Smooth muscle cell of the brain vasculature (primary cell): Measurements from ENCODE around the gene SBK2.

ENCODE experiments used
- DNase-seq: peaks from one replicate; pipeline ENCODE4 v3.0.0-alpha.2; 2012; ENCODE audit warnings: low read depth, low spot score

Gene SBK2

GRCh38 chr19:55486043-55486970 lies 50.6 kb downstream of the SBK2 start:
- no peak for DNase-seq

DNA sequence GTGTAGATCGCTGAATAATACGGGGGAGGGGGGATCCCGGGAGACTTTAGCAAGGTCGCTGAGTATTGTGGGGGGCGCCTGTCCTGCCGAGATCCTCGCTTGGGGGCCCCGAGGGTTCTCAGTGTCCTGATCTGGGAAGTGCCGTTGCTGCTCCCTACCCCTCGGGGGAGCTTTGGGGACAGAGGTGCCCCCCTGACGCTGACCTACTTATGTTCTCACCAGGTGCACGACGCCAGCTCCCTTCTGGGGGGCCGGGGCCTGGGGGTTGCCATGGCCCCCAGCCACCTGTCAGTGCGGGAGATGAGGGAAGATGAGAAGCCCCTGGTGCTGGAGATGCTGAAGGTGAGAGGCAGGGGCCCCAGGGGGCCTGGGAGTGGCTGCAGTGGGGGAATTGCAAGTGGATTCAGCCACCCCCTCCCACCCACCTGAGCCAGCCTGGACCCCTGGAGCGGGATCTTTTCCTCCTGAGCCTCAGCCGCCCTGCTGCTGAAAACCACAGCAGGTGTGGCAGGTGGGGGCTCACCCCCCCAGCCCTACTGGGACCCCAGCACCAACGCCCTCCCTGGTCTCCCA lies 51.4 kb downstream of the SBK2 start:
- no peak for DNase-seq

- DNase-seq, result no peak
Observed at GRCh38 chr19:55484593-55485438, 52.1 kb downstream of the SBK2 start, which contains the start of gene NAT14. NAT14 (plus strand) TSS chr19:55485188; CDS start chr19:55485709, 521 bp downstream.

DNA sequence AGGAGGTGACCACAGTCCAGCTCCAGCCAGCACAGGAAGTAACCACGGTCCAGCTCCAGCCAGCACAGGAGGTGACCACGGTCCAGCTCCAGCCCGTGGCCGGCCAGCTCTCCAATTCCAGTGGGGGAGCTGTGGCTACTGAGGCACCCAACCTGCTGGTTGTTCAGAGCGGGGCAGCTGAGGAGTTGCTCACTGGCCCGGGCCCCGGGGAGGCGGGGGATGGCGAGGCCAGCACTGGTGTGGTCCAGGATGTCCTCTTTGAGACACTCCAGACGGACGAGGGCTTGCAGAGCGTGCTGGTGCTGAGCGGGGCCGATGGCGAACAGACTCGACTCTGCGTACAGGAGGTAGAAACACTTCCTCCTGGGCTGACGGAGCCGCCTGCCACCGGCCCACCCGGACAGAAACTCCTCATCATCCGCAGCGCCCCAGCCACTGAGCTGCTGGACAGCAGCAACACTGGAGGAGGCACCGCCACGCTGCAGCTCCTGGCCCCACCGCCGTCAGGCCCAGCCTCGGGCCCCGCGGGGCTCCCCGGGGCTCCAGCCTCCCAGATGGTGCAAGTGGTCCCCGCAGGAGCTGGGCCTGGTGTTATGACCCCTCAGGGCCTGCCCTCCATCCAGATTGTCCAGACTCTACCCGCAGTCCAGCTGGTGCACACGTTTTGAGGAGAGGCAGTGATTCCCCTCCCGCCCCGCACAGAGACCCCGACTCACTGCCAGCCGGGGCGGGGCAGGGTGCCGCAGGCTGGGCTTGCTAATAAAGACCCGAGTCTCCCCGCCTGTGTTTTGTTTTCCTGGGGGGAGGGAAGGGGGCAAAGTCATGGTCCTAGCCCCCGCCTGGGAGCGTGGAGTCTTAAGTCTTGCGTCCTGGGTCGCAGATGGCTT lies 53.0 kb downstream of the SBK2 start:
- no peak for DNase-seq

GRCh38 chr19:55482967-55483705 lies 53.8 kb downstream of the SBK2 start:
- DNase-seq, result no peak

DNA sequence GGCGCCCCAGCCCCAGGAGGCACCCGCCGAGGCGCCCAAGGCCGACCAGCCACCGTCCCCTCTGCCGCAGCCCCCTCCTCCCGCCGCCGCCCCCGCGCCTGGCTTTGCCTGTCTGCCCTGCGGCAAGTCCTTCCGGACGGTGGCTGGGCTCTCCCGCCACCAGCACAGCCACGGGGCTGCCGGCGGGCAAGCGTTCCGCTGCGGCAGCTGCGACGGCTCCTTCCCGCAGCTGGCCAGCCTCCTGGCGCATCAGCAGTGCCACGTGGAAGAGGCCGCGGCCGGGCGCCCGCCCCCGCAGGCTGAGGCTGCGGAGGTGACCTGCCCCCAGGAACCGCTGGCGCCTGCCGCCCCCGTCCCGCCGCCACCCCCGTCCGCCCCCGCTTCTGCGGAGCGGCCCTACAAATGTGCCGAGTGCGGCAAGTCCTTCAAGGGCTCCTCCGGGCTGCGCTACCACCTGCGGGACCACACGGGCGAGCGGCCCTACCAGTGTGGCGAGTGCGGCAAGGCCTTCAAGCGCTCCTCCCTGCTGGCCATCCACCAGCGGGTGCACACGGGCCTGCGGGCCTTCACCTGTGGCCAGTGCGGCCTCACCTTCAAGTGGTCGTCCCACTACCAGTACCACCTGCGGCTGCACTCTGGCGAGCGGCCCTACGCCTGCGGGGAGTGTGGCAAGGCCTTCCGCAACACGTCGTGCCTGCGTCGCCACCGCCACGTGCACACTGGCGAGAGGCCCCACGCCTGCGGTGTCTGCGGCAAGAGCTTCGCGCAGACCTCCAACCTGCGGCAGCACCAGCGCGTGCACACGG lies 54.6 kb downstream of the SBK2 start:
- no peak for DNase-seq

GRCh38 chr19:55481794-55482155 lies 55.2 kb downstream of the SBK2 start:
- DNase-seq, result no peak

GRCh38 chr19:55481148-55481793 lies 55.7 kb downstream of the SBK2 start:
- no peak for DNase-seq

- no peak for DNase-seq
Observed at GRCh38 chr19:55479451-55480230, 57.3 kb downstream of the SBK2 start.

DNA sequence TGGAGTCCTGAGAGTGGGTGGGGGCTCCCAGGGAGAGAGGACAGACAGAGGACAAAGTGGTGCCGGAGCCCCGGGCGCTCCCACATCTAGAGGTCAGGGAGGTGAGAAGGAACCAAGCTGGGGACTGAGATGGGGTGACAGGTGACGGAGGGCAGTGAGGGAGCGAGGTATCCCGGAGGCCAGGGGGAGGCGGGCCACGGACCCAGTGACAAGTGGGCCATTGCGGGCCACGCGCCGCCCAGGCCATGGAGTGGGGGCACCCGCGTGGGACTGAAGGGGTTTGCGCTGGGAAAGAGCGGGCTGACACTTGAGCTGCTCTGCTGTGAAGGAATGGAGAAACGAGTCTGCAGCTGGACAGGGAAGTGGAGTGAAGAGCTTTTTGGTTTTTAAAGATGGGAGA lies 57.9 kb downstream of the SBK2 start:
- DNase-seq, result no peak
